Endothelial cell (in vitro differentiated cells): ENCODE measurements around the gene C11orf86. TPM values are rescaled to one million over a fixed set of nuclear protein-coding genes. Genes with fewer than 3 reads are reported as not detected.

Source experiments
- DNase-seq: peaks from one replicate; pipeline ENCODE4 v3.0.0; 2021; ENCODE audit warnings: low spot score
- H3K27ac Mint-ChIP-seq: one replicate; pipeline ENCODE4 v1.8.0; 2021; ENCODE audit warnings: mixed read lengths, inconsistent platforms; ENCODE audit not compliant: unreplicated experiment
- H3K27me3 Mint-ChIP-seq: one replicate; pipeline ENCODE4 v1.8.0; 2021; ENCODE audit warnings: mild to moderate bottlenecking, moderate library complexity, mixed read lengths, inconsistent platforms; ENCODE audit not compliant: unreplicated experiment
- H3K36me3 Mint-ChIP-seq: one replicate; pipeline ENCODE4 v1.8.0; 2021; ENCODE audit warnings: mild to moderate bottlenecking, low read depth, mixed read lengths, inconsistent platforms; ENCODE audit not compliant: unreplicated experiment
- H3K4me1 Mint-ChIP-seq: one replicate; pipeline ENCODE4 v1.8.0; 2021; ENCODE audit warnings: mild to moderate bottlenecking, mixed read lengths, inconsistent platforms; ENCODE audit not compliant: unreplicated experiment
- H3K4me3 Mint-ChIP-seq: one replicate; pipeline ENCODE4 v1.8.0; 2021; ENCODE audit warnings: mild to moderate bottlenecking, mixed read lengths, inconsistent platforms; ENCODE audit not compliant: unreplicated experiment
- H3K9me3 Mint-ChIP-seq: one replicate; pipeline ENCODE4 v1.8.0; 2021; ENCODE audit warnings: mixed read lengths, inconsistent platforms; ENCODE audit not compliant: unreplicated experiment
- total RNA-seq: library from RNA; stranded (reverse); fragmentation: NEBNext Ultra II Directional; extraction: Animal tissue kit (Norgen Biotek cat#: 25700); gene quantifications from one replicate; pipeline ENCODE4 v1.2.1, GENCODE V29; 2021; ENCODE audit not compliant: unreplicated experiment
- TF ChIP-seq, protein P1 (sequence below): fragments of 200-600 bp; sonication (generic); IDR thresholded peaks from one replicate; pipeline ENCODE4 v1.5.0; 2021; ENCODE audit warnings: antibody characterized with exemption; ENCODE audit not compliant: unreplicated experiment

Gene C11orf86
- total RNA-seq, 1 donor from 2014 or later = not detected

DNA sequence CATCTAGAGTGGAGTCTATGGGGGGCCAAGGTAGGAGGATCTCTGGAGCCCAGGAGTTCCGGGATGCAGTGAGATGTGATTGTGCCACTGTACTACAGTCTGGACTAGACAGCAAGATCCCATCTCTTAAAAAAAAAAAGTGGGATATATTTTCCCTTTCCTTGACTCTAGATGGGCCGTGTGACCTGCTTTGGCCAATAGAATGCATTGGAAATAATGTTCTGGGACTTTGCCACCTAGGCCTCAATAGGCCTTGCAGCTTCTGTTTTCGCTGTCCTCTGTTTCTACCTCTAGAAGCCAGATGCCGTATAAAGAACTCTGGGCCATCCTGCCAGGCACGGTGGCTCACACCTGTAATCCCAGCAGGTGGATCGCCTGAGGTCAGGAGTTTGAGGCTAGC lies 3.6 kb downstream of the C11orf86 start:
- H3K27ac Mint-ChIP-seq = no peak overlapping the region
- H3K4me3 Mint-ChIP-seq = no peak overlapping the region
- no peaks in the 10 kb centered on the region for H3K4me1 Mint-ChIP-seq
- H3K27me3 Mint-ChIP-seq = peaks cover 4% of the 10 kb centered on the region
- peaks cover 7% of the 10 kb centered on the region for H3K36me3 Mint-ChIP-seq
- TF ChIP-seq, protein P1, sequence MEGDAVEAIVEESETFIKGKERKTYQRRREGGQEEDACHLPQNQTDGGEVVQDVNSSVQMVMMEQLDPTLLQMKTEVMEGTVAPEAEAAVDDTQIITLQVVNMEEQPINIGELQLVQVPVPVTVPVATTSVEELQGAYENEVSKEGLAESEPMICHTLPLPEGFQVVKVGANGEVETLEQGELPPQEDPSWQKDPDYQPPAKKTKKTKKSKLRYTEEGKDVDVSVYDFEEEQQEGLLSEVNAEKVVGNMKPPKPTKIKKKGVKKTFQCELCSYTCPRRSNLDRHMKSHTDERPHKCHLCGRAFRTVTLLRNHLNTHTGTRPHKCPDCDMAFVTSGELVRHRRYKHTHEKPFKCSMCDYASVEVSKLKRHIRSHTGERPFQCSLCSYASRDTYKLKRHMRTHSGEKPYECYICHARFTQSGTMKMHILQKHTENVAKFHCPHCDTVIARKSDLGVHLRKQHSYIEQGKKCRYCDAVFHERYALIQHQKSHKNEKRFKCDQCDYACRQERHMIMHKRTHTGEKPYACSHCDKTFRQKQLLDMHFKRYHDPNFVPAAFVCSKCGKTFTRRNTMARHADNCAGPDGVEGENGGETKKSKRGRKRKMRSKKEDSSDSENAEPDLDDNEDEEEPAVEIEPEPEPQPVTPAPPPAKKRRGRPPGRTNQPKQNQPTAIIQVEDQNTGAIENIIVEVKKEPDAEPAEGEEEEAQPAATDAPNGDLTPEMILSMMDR = no peak
- no peaks in the 10 kb centered on the region for H3K9me3 Mint-ChIP-seq
- no peak for DNase-seq

DNA sequence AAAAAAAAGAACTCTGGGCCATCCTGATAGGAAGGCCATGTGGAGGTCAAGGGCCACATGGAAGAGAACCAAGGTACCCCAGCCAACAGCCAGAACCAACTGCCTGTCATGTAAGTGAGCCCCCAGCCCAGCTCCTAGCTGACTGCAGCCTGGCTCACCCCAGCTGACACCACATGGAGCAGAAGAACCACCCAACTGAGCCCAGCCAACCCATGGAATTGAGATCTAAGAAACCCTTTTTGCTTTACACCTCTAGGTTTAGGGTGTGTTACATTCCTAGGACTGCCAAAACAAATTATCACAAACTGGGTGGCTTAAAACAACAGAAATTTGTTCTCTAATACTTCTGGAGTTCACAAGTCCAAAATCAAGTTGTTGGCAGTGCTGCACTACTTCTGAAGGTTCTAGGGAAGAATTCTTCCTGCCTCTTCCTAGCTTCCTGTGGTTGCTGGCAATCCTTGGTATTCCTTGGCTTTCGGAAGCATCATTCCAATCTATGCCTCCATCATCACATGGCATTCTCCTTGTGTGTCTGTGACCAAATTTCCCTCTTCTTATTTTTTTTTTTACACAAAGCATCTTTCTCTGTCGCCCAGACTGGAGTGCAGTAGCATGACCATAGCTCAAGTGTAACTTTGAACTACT lies 4.4 kb downstream of the C11orf86 start:
- DNase-seq = no peak
- TF ChIP-seq, protein P1 = no peak
- Mint-ChIP-seq H3K4me1 (no peaks in the 10 kb centered on the region), H3K4me3 (no peak overlapping the region), H3K27ac (no peak overlapping the region), H3K9me3 (no peaks in the 10 kb centered on the region), H3K27me3 (peaks cover 4% of the 10 kb centered on the region), H3K36me3 (peaks cover 7% of the 10 kb centered on the region)

DNA sequence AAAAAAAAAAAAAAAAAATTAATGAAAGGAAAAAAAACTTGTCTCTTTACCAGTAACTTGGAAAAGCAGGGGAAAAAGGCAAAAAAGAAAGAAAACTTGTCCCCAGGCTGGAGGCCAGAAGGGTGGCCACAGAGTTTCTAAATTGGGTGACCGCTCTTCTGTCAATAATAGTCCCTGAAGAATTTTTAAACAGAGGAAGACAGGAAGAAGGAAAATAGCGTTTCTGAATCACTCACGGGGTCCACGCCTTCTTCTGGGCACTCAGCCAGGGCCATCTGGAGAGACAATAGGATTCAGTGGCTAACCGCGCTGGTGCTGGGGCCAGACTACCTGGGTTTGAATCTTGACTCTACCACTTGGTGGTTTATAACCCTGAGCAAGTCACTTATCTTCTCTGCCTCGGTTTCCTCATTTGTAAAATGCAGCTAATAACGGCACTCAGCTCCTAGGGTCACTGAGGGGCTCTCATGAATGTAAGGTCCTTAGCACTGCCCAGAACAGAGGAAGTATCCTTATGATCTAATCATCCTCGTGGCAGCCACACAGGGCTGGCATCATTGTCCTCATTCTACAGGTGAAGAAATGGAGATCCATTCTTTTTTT lies 7.0 kb downstream of the C11orf86 start:
- Mint-ChIP-seq H3K4me1 (peaks cover 8% of the 10 kb centered on the region), H3K27me3 (peaks cover 5% of the 10 kb centered on the region), H3K4me3 (no peak overlapping the region), H3K9me3 (no peaks in the 10 kb centered on the region), H3K27ac (no peak overlapping the region), H3K36me3 (peaks cover 12% of the 10 kb centered on the region)
- TF ChIP-seq, protein P1 = no peak
- DNase-seq = no peak

DNA sequence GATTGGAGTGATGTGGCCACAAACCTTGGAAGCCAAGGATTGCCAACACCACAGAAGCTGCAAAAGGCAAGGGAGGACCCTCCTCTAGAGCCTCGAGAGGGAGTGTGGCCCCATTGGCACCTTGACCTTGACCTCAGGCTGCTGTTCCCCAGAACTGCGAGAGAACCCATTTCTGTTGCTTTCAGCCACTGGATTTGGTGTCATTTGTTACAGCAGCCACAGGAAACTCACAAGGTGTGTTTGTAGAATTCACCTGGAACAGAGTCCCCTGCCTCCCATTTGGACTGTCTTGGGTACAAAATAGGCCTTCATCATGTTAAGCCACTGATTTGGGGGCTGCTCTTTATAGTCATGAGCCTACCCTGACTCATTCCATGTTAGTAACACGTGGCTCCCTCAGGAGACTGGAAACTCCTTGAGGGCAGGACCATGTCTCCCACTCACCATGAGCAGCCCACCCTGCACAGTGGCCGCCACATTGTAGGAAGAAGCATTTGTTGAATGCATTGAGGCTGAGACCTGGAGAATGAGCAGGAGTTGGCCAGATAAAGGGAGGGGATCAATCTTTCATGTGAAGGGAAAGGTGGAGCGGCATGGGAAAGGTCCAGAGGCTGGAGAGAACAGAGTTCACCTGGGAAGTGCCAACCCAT lies 8.3 kb downstream of the C11orf86 start:
- DNase-seq = no peak
- peaks cover 8% of the 10 kb centered on the region for H3K27me3 Mint-ChIP-seq
- peaks cover 11% of the 10 kb centered on the region for H3K36me3 Mint-ChIP-seq
- peaks cover 19% of the 10 kb centered on the region for H3K4me1 Mint-ChIP-seq
- no peak overlapping the region for H3K4me3 Mint-ChIP-seq
- peak overlapping the region; percentile 72 for H3K27ac Mint-ChIP-seq
- TF ChIP-seq, protein P1 = no peak
- H3K9me3 Mint-ChIP-seq = no peaks in the 10 kb centered on the region
